Fibroblast of lung (primary cell): ENCODE results near the gene IGFL2. TPM values are rescaled to one million over a fixed set of nuclear protein-coding genes. Genes with fewer than 3 reads are reported as not detected.
"Not testable (repeated sequence)": the region's sequence is repeated elsewhere in the genome, so short reads cannot be mapped to it uniquely, and the experiment has no call there.

Experiments
- DNase-seq, 2 donors: peaks; one replicate each; pipeline versions ENCODE4 v3.0.0 to v3.0.0-alpha.2; 2010; ENCODE audit warnings: low read depth in 2 of 2
- H2AFZ ChIP-seq: 2 replicates; pipeline ENCODE4 v1.5.1; 2012; ENCODE audit warnings: low read length, control low read depth, inconsistent platforms
- H3K27ac ChIP-seq: 2 replicates; pipeline ENCODE4 v1.5.1; 2011; ENCODE audit warnings: low read length, control low read depth; ENCODE audit not compliant: insufficient read depth
- H3K27me3 ChIP-seq: 2 replicates; pipeline ENCODE4 v1.5.1; 2011; ENCODE audit warnings: mild to moderate bottlenecking, low read length; ENCODE audit not compliant: control insufficient read depth, insufficient read depth
- H3K36me3 ChIP-seq: 2 replicates; pipeline ENCODE4 v1.5.1; 2011; ENCODE audit warnings: low read length; ENCODE audit not compliant: control insufficient read depth, insufficient read depth
- H3K4me1 ChIP-seq: 2 replicates; pipeline ENCODE4 v1.5.1; 2011; ENCODE audit warnings: low read length; ENCODE audit not compliant: control insufficient read depth, insufficient read depth; ENCODE audit errors: extremely low read depth
- H3K4me2 ChIP-seq: 2 replicates; pipeline ENCODE4 v1.5.1; 2011; ENCODE audit warnings: low read length, control low read depth; ENCODE audit not compliant: insufficient read depth; ENCODE audit errors: extremely low read depth
- H3K4me3 ChIP-seq, 4 experiments: fragments of 200-600 bp in 1 of 4; sonication (generic) in 1 of 4; replicated peaks in 1 of 4; 2 replicates each; pipeline ENCODE4 v1.5.1; 2011 to 2016; ENCODE audit warnings: low read length in 4 of 4, low read depth in 3 of 4, mild to moderate bottlenecking in 3 of 4, control low read depth in 2 of 4, inconsistent platforms in 1 of 4, mixed read lengths in 1 of 4; ENCODE audit not compliant: insufficient read depth in 1 of 4; ENCODE audit errors: control extremely low read depth in 1 of 4
- H3K79me2 ChIP-seq: 2 replicates; pipeline ENCODE4 v1.5.1; 2012; ENCODE audit warnings: mild to moderate bottlenecking, low read length, inconsistent platforms; ENCODE audit not compliant: control insufficient read depth, insufficient read depth
- H3K9ac ChIP-seq: 2 replicates; pipeline ENCODE4 v1.5.1; 2011; ENCODE audit warnings: mild to moderate bottlenecking, low read length, control low read depth; ENCODE audit not compliant: insufficient read depth
- H3K9me3 ChIP-seq: 2 replicates; pipeline ENCODE4 v1.5.1; 2012; ENCODE audit warnings: low read depth, low read length; ENCODE audit not compliant: control insufficient read depth, insufficient read depth
- H4K20me1 ChIP-seq: 2 replicates; pipeline ENCODE4 v1.5.1; 2011; ENCODE audit warnings: low read length; ENCODE audit not compliant: control insufficient read depth, insufficient read depth; ENCODE audit errors: extremely low read depth
- EZH2 ChIP-seq: IDR thresholded peaks from 2 replicates; pipeline ENCODE4 v1.5.1; 2012; ENCODE audit warnings: low read length, control low read depth, mild to moderate bottlenecking; ENCODE audit errors: missing control alignments
- polyA plus RNA-seq, 2 donors: library from polyadenylated mRNA; depleted of rRNA in 1 of 2; stranded (reverse) in 1 of 2; unstranded in 1 of 2; fragments of >200 nt; gene quantifications; 2 replicates each; pipeline ENCODE4 v1.2.1, GENCODE V29; 2011 to 2012; ENCODE audit warnings: missing spikeins in 1 of 2
- total RNA-seq: library from RNA; depleted of rRNA; stranded (reverse); fragments of >200 nt; gene quantifications from 2 replicates; pipeline ENCODE4 v1.2.1, GENCODE V29; 2014
- TF ChIP-seq, protein P1 (sequence below), 2 donors: IDR thresholded peaks in 1 of 2; conservative IDR thresholded peaks in 1 of 2; 1 replicate in 1 of 2; 2 replicates in 1 of 2; pipeline ENCODE4 v1.5.1; 2011 to 2012; ENCODE audit warnings: low read length in 2 of 2, control low read depth in 1 of 2, inconsistent platforms in 1 of 2, low read depth in 1 of 2, mild to moderate bottlenecking in 1 of 2

Gene IGFL2
- total and polyA plus RNA-seq, 2 donors (not counting 1 experiment from before 2014, with no cell fraction given) = not detected

DNA sequence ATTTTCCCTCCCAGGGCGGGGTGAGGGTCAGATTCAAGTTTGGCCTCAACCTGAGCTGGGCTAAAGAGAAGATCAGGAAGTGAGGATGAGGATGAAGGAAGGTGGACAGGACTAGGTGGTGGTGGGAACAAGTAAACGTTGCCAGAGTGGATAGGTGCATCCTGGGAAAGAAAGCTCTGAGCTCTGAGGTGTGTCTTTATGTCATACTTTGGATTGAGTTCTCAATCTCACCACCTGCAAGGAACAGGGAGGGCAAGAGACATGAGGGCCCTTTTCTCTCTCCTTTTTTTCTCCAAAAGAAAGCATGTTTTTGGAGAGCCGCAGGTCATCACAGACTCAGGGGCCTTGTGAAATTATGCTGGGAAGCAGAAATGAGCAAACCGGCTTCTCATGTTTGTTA, 43.3 kb downstream of the IGFL2 start:
- Histone ChIP-seq H3K36me3 (no peaks in the 10 kb centered on the region), H3K4me3 (no peak overlapping the region), H3K27me3 (peaks cover 18% of the 10 kb centered on the region), H3K4me2 (no peak overlapping the region), H3K9me3 (no peaks in the 10 kb centered on the region), H4K20me1 (no peaks in the 10 kb centered on the region), H2AFZ (no peak overlapping the region), H3K4me1 (peaks cover 2% of the 10 kb centered on the region), H3K79me2 (no peaks in the 10 kb centered on the region), H3K9ac (no peak overlapping the region), H3K27ac (no peak overlapping the region)
- TF ChIP-seq, protein P1, sequence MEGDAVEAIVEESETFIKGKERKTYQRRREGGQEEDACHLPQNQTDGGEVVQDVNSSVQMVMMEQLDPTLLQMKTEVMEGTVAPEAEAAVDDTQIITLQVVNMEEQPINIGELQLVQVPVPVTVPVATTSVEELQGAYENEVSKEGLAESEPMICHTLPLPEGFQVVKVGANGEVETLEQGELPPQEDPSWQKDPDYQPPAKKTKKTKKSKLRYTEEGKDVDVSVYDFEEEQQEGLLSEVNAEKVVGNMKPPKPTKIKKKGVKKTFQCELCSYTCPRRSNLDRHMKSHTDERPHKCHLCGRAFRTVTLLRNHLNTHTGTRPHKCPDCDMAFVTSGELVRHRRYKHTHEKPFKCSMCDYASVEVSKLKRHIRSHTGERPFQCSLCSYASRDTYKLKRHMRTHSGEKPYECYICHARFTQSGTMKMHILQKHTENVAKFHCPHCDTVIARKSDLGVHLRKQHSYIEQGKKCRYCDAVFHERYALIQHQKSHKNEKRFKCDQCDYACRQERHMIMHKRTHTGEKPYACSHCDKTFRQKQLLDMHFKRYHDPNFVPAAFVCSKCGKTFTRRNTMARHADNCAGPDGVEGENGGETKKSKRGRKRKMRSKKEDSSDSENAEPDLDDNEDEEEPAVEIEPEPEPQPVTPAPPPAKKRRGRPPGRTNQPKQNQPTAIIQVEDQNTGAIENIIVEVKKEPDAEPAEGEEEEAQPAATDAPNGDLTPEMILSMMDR (conservative IDR thresholded peaks at IDR 0.05 in 1 of 2, IDR thresholded peaks at IDR 0.05 in 1 of 2; ENCODE audit: low read depth in 1 of 2, low read length in 2 of 2) = no peak
- no peak for TF ChIP-seq EZH2
- no peak for DNase-seq

DNA sequence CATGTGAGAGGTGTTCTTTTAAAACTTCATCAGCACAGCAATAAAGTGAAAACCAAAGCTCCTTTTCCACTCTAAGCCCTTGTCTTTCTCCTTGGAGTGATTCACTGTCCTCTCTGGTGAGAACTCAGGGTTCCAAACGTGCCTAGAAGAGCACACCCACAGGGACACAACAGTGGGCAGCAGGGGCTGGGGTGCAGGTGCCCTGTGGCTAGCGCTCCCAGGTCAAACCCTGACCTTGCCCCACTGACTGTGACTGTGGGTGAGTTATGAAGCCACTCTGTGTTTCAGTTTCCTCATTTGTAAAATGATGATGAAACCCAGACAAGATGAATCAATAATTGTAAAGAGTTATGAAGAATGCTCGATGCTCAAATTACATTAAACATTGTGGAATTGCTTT, 43.9 kb downstream of the IGFL2 start:
- peaks cover 2% of the 10 kb centered on the region for H3K4me1 ChIP-seq
- no peak for TF ChIP-seq EZH2
- TF ChIP-seq, protein P1 (conservative IDR thresholded peaks at IDR 0.05 in 1 of 2, IDR thresholded peaks at IDR 0.05 in 1 of 2; ENCODE audit: low read depth in 1 of 2, low read length in 2 of 2) = no peak
- no peaks in the 10 kb centered on the region for H3K9me3 ChIP-seq
- peaks cover 18% of the 10 kb centered on the region for H3K27me3 ChIP-seq
- no peak overlapping the region for H2AFZ ChIP-seq
- H3K79me2 ChIP-seq = no peaks in the 10 kb centered on the region
- no peak overlapping the region for H3K4me3 ChIP-seq
- H3K4me2 ChIP-seq = no peak overlapping the region
- no peak for DNase-seq
- H4K20me1 ChIP-seq = no peaks in the 10 kb centered on the region
- H3K9ac ChIP-seq = no peak overlapping the region
- no peak overlapping the region for H3K27ac ChIP-seq
- H3K36me3 ChIP-seq = no peaks in the 10 kb centered on the region

DNA sequence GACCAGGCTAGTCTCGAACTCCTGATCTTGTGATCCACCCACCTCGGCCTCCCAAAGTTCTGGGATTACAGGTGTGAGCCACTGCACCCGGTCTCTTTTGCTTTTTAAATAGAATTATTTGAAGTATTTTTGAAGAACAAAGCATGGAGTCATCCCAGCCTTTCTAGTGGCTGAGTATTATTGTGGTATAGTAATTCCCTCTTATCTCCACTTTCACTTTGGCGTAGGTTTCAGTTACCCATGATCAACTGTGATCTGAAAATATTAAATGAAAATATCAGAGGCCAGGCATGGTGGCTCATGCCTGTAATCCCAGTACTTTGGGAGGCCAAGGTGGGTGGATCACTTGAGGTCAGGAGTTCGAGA, 44.6 kb downstream of the IGFL2 start:
- not testable (repeated sequence) for H3K27ac ChIP-seq, H4K20me1 ChIP-seq, H3K9ac ChIP-seq, H3K36me3 ChIP-seq, H3K4me1 ChIP-seq, H3K4me2 ChIP-seq, H2AFZ ChIP-seq, DNase-seq, H3K79me2 ChIP-seq, H3K9me3 ChIP-seq, H3K4me3 ChIP-seq
- peaks cover 21% of the 10 kb centered on the region for H3K27me3 ChIP-seq
